Stimulated activated CD4-positive, alpha-beta T cell treated with anti-CD3 and anti-CD28 coated beads, Interleukin-2, amount 100 ng/mL, for 48 hours (primary cell): Measurements from ENCODE around the gene SASH3.

ENCODE experiments used
- DNase-seq, 2 donors: peaks; one replicate each; pipeline ENCODE4 v3.0.0-alpha.2; 2020

The SASH3 gene

GRCh38 chrX:129760155-129760554, 19.6 kb upstream of the SASH3 start:
- DNase-seq = no peak

DNA sequence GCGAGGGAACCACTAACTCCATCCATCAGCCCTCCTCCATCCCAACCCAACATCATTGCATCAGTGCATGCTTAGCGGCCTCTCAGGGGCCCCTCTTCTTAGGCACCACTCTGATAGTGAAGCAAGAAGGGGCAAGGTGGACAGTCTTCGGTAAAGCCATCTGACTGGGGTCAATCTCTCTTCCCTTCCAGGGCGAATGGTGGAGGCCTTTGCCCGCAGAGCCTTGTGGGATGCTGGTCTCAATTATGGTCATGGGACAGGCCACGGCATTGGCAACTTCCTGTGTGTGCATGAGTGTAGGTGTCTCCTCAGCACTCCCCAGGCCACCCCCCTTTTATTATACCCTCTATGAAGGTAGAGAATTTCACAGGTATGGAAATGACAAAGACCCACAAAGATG, 18.8 kb upstream of the SASH3 start:
- DNase-seq = no peak

DNA sequence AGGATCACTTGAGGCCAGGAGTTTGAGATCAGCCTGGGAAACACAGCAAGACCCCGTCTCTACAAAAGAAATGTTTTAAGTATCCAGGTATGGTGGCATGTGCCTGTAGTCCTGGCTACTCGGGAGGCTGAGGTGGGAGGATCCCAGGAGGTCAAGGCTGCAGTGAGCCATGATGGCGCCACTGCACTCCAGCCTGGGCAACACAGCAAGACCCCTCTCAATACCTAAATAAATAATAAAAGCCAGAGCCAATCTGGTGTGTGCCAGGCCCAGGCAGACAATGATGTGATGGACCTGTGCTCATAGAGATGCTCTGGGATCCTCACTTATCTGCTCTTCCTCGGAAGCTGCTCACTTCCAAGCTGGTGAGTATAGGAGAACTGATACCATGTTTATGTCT, 18.2 kb upstream of the SASH3 start:
- DNase-seq = no peak

DNA sequence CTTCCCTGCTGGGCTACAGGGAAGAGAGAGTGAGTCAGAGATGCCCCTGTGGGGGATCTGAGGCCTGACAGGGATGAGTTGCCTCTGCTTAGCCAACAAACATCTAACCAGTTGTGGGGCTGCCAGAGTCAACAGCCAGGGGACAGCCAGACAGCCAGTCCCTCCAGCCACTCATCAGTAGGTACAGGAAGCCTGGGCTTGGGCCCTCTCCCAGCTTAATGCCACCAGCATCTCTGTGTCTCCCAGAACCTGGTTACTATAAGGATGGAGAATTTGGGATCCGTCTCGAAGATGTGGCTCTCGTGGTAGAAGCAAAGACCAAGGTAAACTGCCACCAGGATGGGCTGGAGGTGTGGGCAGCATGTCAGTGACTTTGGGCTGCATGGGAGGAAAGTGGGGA, 17.3 kb upstream of the SASH3 start:
- no peak for DNase-seq

- DNase-seq = no peak
These were observed 16.1 kb upstream of the SASH3 start for GRCh38 chrX:129763666-129764065.

DNA sequence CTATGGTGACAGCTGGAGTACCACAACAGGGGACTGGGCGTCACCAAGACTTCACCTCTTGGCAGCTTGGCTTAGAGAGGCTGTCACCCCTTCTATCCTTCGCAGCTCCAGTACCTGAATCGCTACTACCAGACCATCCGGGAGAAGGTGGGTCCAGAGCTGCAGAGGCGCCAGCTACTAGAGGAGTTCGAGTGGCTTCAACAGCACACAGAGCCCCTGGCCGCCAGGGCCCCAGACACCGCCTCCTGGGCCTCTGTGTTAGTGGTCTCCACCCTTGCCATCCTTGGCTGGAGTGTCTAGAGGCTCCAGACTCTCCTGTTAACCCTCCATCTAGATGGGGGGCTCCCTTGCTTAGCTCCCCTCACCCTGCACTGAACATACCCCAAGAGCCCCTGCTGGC, 11.6 kb upstream of the SASH3 start:
- no peak for DNase-seq

DNA sequence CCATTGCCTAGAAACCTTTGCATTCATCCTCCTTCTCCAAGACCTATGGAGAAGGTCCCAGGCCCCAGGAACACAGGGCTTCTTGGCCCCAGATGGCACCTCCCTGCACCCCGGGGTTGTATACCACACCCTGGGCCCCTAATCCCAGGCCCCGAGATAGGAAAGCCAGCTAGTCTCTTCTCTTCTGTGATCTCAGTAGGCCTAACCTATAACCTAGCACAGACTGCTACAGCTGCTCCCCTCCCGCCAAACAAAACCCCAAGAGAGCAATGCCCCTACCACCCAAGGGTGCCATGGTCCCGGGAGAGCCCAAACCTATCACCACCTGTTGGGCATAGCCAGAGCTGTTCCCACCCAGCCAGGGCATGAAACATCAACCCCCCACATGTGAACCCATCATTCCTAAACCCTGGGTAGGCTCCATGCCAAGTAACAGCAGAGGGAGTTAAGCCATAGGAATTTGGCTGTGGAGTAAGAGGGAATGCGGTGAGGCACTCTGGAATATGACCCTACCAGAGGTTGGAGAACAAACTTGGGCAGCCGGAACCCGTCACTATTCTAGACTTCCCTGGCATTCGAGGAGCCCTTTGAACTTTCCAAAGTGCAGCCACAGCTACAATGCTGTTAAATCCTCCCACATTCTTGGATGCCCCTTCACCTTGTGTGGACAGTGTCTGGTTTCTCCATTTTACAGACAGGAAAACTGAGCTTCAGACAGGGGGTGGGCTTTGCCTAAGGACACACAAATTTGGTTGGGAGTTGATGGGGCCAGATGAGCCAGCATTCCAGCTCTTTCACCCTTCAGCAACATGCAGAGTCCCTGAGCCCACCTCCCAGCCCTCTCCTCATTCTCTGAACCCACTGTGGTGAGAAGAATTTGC, 10.9 kb upstream of the SASH3 start:
- DNase-seq = no peak

GRCh38 chrX:129769467-129770154, 10.1 kb upstream of the SASH3 start:
- DNase-seq = peak in 1 of 2 donors; percentile 42

DNA sequence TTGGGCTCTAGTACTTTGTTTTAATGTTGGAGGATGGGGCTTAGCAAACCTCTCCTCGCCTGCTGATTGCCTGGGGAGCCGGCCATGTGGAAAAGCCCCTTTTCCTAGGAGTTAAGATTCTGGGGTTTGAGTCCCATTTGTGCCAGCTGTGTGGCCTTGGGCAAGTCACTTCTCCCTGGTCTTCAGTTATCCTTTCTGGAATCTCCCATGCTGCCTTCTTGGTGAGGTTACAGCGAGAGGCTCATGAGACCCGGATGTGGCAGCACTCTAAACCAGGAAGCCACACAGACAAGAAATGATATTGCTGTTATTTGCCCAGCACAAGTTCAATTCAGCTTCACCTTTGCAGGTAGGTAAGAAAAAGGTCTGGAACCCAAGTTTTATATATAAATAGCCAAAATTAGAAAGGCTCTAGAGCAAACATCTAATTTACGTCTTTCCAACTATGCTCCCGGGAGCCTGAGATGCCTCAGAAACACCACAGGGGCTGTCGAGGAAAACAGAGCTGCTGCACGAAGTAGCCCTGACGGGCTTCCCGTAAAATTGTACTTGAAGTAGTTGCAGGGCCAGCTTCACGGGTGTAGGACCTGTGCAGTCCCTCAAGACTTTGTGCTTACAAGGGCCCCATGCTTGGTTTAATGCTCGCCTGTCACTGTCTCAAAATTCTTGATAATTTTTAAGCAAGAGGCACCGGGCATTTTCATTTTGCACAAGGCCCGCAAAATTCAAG, 8.3 kb upstream of the SASH3 start:
- DNase-seq = no peak

DNA sequence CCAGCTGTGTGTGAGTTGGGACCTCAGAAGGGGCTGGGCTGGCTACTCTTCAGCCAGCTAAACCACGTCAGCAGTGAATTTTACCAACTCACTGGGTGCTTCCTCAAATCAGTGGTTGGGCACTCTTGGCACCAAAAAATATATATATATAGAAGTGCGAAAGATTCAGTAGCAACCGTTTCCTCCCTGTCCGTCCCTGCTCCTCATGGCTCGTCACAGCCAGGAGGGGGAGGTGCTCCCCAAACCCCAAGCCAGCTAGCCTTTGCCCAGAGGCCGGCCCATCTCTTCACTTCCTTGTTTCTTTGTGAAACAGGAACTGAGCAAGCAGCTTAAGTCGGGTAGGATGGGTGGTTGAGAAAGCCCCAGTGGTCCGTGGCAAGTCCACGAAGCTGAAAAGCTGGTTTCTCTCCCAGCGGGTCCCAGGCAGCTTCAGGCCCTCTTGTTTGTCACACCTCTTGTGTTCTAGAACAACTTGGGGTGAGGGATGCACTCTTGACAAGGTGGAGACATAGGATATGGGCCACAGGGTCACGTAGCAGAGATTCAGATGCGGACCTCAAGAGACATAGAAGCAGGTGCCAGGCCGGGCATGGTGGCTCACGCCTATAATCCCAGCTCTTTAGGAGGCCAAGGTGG, 6.8 kb upstream of the SASH3 start:
- DNase-seq = no peak

DNA sequence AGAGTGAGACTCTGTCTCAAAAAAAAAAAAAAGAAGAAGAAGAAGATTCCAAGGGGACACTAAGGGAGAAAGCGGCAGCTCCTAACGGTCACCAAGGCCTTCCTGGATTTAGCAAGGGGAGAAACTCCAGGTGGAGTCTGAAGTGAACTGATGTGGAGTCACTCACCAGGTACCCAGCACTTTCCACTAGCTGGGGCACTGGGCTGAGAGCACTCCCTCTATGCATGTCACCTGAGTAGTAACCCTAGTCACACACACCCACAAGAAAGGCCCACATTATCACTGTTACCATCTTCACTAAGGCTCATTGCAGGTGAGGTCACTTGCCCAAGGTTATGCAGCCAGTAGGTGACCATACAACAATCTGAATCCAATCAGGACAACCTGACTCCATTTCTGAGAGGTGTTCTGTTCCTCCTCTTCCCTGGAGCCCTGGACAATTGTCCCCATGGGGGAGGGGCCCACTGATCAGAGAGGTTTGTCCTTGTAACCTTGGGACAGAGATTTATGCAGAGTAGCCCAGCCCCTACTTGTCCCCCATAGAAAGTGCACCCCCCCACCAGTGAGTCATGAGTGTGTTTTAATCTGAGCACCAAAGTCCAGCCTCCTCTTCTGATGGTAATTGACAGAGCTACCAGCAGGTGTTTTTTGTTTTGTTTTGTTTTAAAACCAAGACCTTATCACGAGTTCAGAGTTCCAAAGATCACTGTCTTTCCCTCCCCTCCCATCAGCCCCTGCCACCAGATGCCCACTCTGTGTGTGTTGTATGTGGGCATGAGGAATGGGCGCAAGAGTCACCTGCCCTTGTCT, 5.9 kb upstream of the SASH3 start:
- no peak for DNase-seq

GRCh38 chrX:129777218-129778030, 2.3 kb upstream of the SASH3 start:
- DNase-seq = peak in 1 of 2 donors; percentile 48

GRCh38 chrX:129779086-129779672, 570 bp upstream of the SASH3 start:
- no peak for DNase-seq

GRCh38 chrX:129780441-129781105, 824 bp downstream of the SASH3 start:
- no peak for DNase-seq

GRCh38 chrX:129781134-129781672, 1.5 kb downstream of the SASH3 start:
- DNase-seq = peak; percentile 61 to 64

DNA sequence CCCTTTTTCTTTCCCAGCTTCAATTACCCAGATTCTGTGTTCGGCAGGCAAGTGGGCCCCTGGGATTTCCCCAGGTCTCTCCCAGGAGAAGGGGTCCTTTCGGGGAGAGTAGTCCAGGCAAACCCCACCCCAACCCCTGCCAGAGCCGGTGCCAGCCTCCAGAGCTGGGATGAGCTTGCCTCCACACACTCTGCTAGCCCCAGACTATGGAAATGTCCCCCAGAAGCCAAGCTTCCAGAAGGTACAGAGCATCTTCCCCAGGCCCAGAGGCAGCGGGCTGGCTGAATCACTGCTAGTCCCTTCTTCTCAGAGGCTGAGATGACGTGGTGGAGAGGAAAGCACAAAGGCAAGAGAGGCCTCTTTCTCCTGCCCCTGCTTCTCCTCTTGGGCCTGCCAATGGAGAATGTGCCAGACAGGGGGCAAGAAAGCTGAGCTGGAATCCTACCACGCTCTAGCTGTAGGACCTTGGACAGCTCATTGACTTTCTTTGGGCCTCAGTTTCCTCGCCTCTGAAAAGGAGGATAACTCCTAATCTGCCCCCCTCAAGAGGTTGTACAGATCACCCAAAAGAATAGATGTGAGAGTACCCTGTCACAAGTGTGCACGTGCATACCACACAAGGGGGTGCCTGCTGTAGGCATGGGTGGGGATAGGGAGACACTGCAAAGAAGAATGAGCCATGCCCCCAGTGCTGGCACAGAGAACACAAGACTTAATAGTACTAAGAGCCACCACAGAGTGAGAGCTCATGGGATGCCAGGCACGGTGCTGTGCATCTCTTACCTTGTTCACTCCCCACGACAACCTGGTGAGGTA, 2.1 kb downstream of the SASH3 start:
- DNase-seq = no peak

DNA sequence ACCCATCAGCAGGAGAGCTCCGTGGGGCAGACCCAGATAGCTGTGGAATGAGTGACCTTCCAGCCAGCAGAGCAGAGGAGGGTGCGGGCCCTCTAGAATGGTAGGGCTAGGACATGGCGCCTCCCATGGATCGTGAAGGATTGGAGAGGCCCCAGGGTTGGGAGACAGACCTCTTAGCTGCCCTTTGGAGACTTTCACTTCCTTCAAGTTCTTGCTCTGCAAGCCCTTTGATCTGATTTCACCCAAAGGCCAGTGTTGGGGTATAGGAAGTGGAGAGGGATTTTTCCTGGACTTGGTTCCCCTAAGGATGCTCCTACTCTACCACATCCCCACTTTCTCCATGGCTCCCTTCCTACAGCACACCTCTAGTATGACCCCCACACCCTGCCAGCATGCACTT, 3.0 kb downstream of the SASH3 start:
- no peak for DNase-seq

DNA sequence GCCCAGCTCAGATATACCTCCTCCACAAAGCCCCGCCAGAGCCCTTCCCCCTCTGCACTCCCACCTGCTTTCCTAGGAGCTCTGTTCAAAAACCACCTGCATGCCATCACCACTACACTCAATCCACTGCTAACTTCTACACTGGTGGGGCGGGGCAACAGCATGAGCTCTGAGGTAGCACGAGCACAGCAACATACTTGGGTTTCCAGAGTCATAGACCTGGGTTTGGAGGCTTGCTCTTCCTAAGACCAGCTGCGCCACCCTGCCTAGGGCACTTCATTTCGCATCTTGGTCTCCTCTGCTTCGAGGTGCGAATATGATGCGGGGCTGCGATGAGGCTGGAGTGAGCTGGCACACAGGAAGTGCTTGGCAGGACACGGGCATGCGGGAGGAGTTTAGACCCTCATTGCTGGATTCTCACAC, 3.6 kb downstream of the SASH3 start:
- no peak for DNase-seq

GRCh38 chrX:129784371-129784770, 4.6 kb downstream of the SASH3 start:
- DNase-seq = no peak
